Measurements from ENCODE around the gene AR.

DNA sequence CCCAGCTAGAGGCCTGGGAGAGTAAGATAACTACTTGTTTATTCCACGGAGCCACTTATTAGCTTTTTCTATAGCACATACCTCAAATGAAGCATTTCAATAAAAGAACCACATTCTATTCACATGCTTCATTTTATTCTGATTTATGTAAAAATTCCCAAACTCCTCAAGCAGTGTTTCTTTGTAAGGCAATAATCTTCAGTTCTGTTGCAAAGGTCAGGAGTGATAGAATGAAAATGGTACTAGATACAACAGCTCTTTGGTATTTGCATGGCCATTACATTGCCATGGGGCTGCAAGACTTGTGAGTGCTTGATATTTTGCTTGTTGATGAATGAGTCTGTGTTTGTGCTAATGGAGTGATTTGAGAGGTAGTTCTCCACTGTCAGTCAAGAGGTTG lies 39.4 kb downstream of the AR start:
- TF ChIP-seq, protein P1, sequence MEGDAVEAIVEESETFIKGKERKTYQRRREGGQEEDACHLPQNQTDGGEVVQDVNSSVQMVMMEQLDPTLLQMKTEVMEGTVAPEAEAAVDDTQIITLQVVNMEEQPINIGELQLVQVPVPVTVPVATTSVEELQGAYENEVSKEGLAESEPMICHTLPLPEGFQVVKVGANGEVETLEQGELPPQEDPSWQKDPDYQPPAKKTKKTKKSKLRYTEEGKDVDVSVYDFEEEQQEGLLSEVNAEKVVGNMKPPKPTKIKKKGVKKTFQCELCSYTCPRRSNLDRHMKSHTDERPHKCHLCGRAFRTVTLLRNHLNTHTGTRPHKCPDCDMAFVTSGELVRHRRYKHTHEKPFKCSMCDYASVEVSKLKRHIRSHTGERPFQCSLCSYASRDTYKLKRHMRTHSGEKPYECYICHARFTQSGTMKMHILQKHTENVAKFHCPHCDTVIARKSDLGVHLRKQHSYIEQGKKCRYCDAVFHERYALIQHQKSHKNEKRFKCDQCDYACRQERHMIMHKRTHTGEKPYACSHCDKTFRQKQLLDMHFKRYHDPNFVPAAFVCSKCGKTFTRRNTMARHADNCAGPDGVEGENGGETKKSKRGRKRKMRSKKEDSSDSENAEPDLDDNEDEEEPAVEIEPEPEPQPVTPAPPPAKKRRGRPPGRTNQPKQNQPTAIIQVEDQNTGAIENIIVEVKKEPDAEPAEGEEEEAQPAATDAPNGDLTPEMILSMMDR (IDR thresholded peaks at IDR 0.05; ENCODE audit: extremely low read depth in 1 of 2, insufficient read depth in 1 of 2, low read depth in 1 of 2, low read length in 2 of 2) = no peak
- TF ChIP-seq, protein P2, sequence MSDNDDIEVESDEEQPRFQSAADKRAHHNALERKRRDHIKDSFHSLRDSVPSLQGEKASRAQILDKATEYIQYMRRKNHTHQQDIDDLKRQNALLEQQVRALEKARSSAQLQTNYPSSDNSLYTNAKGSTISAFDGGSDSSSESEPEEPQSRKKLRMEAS (IDR thresholded peaks at IDR 0.05; ENCODE audit: insufficient read depth, insufficient read length) = no peak
- no peak for TF ChIP-seq POLR2A (IDR thresholded peaks at IDR 0.05; ENCODE audit: low read depth, low read length)
- TF ChIP-seq JUN (IDR thresholded peaks at IDR 0.05; ENCODE audit: borderline replicate concordance, insufficient read depth, insufficient read length, low read depth) = no peak
- TF ChIP-seq EZH2 (IDR thresholded peaks at IDR 0.05; ENCODE audit: borderline replicate concordance, low read depth, low read length, severe bottlenecking) = no peak
- TF ChIP-seq POLR2AphosphoS5 (IDR thresholded peaks at IDR 0.05; ENCODE audit: insufficient read depth, low read depth, low read length) = no peak
